ELF-1 (cell line): Measurements from ENCODE around the gene ASCC3.
"Not testable (repeated sequence)": the region's sequence is repeated elsewhere in the genome, so short reads cannot be mapped to it uniquely, and the experiment has no call there.

Source experiments
- DNase-seq: peaks from one replicate; pipeline ENCODE4 v3.0.0-alpha.2; 2016; ENCODE audit warnings: low read depth, low spot score

The ASCC3 gene

GRCh38 chr6:100803264-100804045 lies 77.7 kb downstream of the ASCC3 start:
- no peak for DNase-seq

- DNase-seq, result no peak
Observed at GRCh38 chr6:100801036-100801435, 80.1 kb downstream of the ASCC3 start.

- no peak for DNase-seq
Observed at GRCh38 chr6:100796049-100796823, 84.9 kb downstream of the ASCC3 start.

GRCh38 chr6:100790084-100790483 lies 91.0 kb downstream of the ASCC3 start:
- no peak for DNase-seq

- no peak for DNase-seq
Observed at GRCh38 chr6:100785982-100786381, 95.1 kb downstream of the ASCC3 start.

- no peak for DNase-seq
Observed at GRCh38 chr6:100780648-100781047, 100.5 kb downstream of the ASCC3 start.

GRCh38 chr6:100775667-100776066 lies 105.5 kb downstream of the ASCC3 start:
- no peak for DNase-seq

GRCh38 chr6:100774681-100775080 lies 106.4 kb downstream of the ASCC3 start:
- no peak for DNase-seq

- DNase-seq, result no peak
Observed at GRCh38 chr6:100768816-100769351, 112.2 kb downstream of the ASCC3 start.

GRCh38 chr6:100763617-100764241 lies 117.4 kb downstream of the ASCC3 start:
- no peak for DNase-seq

- no peak for DNase-seq
Observed at GRCh38 chr6:100761841-100762240, 119.3 kb downstream of the ASCC3 start.

GRCh38 chr6:100758386-100758785 lies 122.7 kb downstream of the ASCC3 start:
- DNase-seq, result not testable (repeated sequence)

- DNase-seq, result no peak
Observed at GRCh38 chr6:100753421-100753820, 127.7 kb downstream of the ASCC3 start.

GRCh38 chr6:100751590-100751989 lies 129.5 kb downstream of the ASCC3 start:
- no peak for DNase-seq

GRCh38 chr6:100745419-100746041 lies 135.6 kb downstream of the ASCC3 start:
- DNase-seq, result no peak

- DNase-seq, result no peak
Observed at GRCh38 chr6:100740439-100740838, 140.7 kb downstream of the ASCC3 start.

- DNase-seq, result not testable (repeated sequence)
Observed at GRCh38 chr6:100737720-100738119, 143.4 kb downstream of the ASCC3 start.

- DNase-seq, result no peak
Observed at GRCh38 chr6:100731411-100731810, 149.7 kb downstream of the ASCC3 start.

GRCh38 chr6:100730001-100730980 lies 150.8 kb downstream of the ASCC3 start:
- no peak for DNase-seq

GRCh38 chr6:100726666-100727065 lies 154.5 kb downstream of the ASCC3 start:
- no peak for DNase-seq

- no peak for DNase-seq
Observed at GRCh38 chr6:100724696-100725095, 156.4 kb downstream of the ASCC3 start.
